Keratinocyte (primary cell): ENCODE results near the gene SH2D6.

Experiments used
- EZH2 ChIP-seq: IDR thresholded peaks from one replicate; pipeline ENCODE4 v1.6.1; 2012; ENCODE audit warnings: inconsistent platforms, mild to moderate bottlenecking, low read length, moderate library complexity
- TF ChIP-seq, protein P1 (sequence below), 3 experiments: IDR thresholded peaks in 1 of 3; conservative IDR thresholded peaks in 1 of 3; optimal IDR thresholded peaks in 1 of 3; 2 replicates in 2 of 3; 3 replicates in 1 of 3; pipeline versions ENCODE3 to v1.5.1; 2011; ENCODE audit warnings: low read length in 3 of 3, mild to moderate bottlenecking in 3 of 3, moderate library complexity in 2 of 3, control low read depth in 1 of 3, inconsistent platforms in 1 of 3; ENCODE audit not compliant: insufficient read depth in 2 of 3; ENCODE audit errors: extremely low read depth in 1 of 3

DNA sequence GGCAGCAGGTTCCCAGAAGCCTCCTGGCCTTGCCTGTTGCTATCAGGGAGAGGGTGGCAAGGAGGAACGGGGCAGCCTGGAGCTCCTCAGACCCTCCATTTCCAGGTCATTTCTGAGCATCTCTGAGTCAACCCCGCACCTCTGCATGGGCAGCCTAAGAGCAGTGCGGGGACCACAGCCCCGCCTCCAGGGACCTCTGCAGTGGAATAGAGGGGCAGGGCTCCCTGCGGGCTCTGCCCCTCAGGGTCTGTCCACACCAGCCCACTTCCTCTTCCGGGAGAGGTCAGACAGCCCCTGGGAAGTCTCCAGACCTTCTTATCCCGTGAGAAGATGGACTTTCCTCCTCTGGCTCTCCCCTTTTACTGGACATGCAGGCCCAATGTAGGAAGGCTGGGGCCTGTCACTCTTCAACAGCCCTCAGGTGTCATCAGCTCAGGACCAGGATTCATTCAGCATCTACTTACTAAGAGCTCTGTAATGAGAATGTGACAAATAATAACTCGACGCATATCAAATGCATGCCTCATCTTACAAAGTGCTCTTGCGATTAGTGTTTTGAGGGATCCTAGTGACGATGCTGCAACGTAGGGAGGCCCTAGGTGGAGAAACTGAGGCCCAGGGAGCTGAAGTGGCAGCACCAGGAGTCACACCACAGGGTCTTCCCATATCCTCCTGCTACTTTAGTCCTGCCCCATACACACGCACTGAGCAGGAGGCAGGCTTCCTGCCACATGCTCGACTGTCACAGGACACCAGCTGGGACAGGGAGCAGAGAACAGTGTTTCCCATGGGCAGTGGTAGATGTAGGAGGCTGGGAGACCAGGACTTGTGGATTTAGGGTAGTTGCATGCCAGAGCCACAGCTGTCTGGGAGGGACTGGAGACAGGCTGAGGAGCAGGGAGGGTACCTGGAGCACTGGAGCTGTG lies 28.0 kb downstream of the SH2D6 start:
- TF ChIP-seq, protein P1, sequence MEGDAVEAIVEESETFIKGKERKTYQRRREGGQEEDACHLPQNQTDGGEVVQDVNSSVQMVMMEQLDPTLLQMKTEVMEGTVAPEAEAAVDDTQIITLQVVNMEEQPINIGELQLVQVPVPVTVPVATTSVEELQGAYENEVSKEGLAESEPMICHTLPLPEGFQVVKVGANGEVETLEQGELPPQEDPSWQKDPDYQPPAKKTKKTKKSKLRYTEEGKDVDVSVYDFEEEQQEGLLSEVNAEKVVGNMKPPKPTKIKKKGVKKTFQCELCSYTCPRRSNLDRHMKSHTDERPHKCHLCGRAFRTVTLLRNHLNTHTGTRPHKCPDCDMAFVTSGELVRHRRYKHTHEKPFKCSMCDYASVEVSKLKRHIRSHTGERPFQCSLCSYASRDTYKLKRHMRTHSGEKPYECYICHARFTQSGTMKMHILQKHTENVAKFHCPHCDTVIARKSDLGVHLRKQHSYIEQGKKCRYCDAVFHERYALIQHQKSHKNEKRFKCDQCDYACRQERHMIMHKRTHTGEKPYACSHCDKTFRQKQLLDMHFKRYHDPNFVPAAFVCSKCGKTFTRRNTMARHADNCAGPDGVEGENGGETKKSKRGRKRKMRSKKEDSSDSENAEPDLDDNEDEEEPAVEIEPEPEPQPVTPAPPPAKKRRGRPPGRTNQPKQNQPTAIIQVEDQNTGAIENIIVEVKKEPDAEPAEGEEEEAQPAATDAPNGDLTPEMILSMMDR (optimal IDR thresholded peaks at IDR 0.05 in 1 of 3, IDR thresholded peaks at IDR 0.05 in 1 of 3, conservative IDR thresholded peaks at IDR 0.05 in 1 of 3; ENCODE audit: extremely low read depth in 1 of 3, insufficient read depth in 2 of 3, low read length in 3 of 3) = no peak
- TF ChIP-seq EZH2 = no peak
